IPS-18a (cell line): ENCODE measurements around the gene CPAMD8.

Source experiments
- H3K27ac ChIP-seq: one replicate; pipeline ENCODE4 v1.5.1; 2013; ENCODE audit warnings: low read length
- H3K27me3 ChIP-seq: one replicate; pipeline ENCODE4 v1.6.1; 2013; ENCODE audit warnings: mild to moderate bottlenecking, low read length; ENCODE audit not compliant: control insufficient read depth, insufficient read depth
- H3K36me3 ChIP-seq: one replicate; pipeline ENCODE4 v1.6.1; 2013; ENCODE audit warnings: low read depth, low read length; ENCODE audit not compliant: control insufficient read depth
- H3K4me1 ChIP-seq: one replicate; pipeline ENCODE4 v1.6.1; 2013; ENCODE audit warnings: low read depth, low read length; ENCODE audit not compliant: control insufficient read depth
- H3K4me3 ChIP-seq: one replicate; pipeline ENCODE4 v1.5.1; 2013; ENCODE audit warnings: low read length
- H3K9ac ChIP-seq: one replicate; pipeline ENCODE4 v1.6.1; 2013; ENCODE audit warnings: mild to moderate bottlenecking, low read length, moderate library complexity
- H3K9me3 ChIP-seq: one replicate; pipeline ENCODE4 v1.6.1; 2013; ENCODE audit warnings: low read depth, low read length; ENCODE audit not compliant: control insufficient read depth

The CPAMD8 gene

GRCh38 chr19:16911046-16911445 lies 115.6 kb downstream of the CPAMD8 start:
- H3K4me1 ChIP-seq, result no peaks in the 10 kb centered on the region
- no peaks in the 10 kb centered on the region for H3K9me3 ChIP-seq
- no peak overlapping the region for H3K4me3 ChIP-seq
- H3K36me3 ChIP-seq, result no peaks in the 10 kb centered on the region
- no peak overlapping the region for H3K27ac ChIP-seq
- H3K9ac ChIP-seq, result no peak overlapping the region
- no peaks in the 10 kb centered on the region for H3K27me3 ChIP-seq

DNA sequence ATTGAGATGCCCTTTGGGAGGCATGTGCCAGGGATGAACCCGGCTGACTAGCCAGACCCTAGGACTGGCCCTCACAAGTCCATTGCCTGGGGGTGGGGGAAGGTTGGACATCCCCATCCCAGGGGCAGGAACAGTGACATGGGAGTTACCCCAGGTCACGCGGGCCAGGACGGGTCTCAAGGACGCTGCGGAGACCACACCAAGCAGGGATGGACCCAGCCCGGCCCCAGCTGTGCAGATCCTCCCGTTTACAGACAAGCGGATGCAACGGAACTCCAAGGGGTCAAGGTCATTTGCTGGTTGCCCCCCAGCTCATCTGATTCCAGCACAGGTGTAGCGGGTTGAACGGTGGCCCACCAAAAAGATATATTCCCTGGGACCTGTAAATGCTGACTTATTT lies 117.9 kb downstream of the CPAMD8 start:
- H3K27ac ChIP-seq, result no peak overlapping the region

DNA sequence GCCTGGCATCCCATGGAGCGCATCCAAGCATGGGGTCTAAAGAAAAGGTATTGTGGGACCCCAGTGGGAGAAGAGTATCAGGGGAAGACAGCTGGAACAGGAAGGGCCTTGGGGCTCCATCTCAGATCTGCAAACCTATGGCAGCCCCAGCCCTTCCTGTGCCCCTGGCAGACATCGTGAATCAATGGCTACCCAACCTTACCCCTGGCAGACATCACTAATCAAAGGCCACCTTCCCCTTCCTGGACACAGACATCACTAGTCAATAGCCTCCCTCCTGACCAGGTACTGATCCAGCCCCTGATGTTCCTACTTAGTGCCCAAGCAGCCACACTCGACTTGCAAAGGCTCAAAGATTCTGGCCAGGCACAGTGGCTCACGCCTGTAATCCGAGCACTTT lies 122.0 kb downstream of the CPAMD8 start:
- no peak overlapping the region for H3K4me3 ChIP-seq
- H3K9ac ChIP-seq, result no peak overlapping the region
- H3K9me3 ChIP-seq, result no peaks in the 10 kb centered on the region
- no peak overlapping the region for H3K27ac ChIP-seq
- no peaks in the 10 kb centered on the region for H3K36me3 ChIP-seq
- no peaks in the 10 kb centered on the region for H3K4me1 ChIP-seq
- no peaks in the 10 kb centered on the region for H3K27me3 ChIP-seq

More for the DNA sequence above, 117.9 kb downstream of the CPAMD8 start:
- H3K4me1 ChIP-seq, result no peaks in the 10 kb centered on the region
- no peaks in the 10 kb centered on the region for H3K36me3 ChIP-seq
- no peak overlapping the region for H3K4me3 ChIP-seq
- no peaks in the 10 kb centered on the region for H3K9me3 ChIP-seq
- H3K9ac ChIP-seq, result no peak overlapping the region
- H3K27me3 ChIP-seq, result no peaks in the 10 kb centered on the region

GRCh38 chr19:16903347-16903746 lies 123.3 kb downstream of the CPAMD8 start:
- H3K27ac ChIP-seq, result no peak overlapping the region
- no peak overlapping the region for H3K4me3 ChIP-seq
- H3K9ac ChIP-seq, result no peak overlapping the region
- no peaks in the 10 kb centered on the region for H3K4me1 ChIP-seq
- H3K9me3 ChIP-seq, result no peaks in the 10 kb centered on the region
- H3K27me3 ChIP-seq, result peaks cover 4% of the 10 kb centered on the region
- no peaks in the 10 kb centered on the region for H3K36me3 ChIP-seq

- Histone ChIP-seq H3K4me3 (no peak overlapping the region), H3K27me3 (peaks cover 13% of the 10 kb centered on the region), H3K36me3 (no peaks in the 10 kb centered on the region), H3K4me1 (no peaks in the 10 kb centered on the region), H3K9ac (no peak overlapping the region), H3K27ac (no peak overlapping the region), H3K9me3 (no peaks in the 10 kb centered on the region)
Measured at GRCh38 chr19:16902545-16902944, 124.1 kb downstream of the CPAMD8 start.

- no peak overlapping the region for H3K27ac ChIP-seq
- no peaks in the 10 kb centered on the region for H3K4me1 ChIP-seq
- no peaks in the 10 kb centered on the region for H3K36me3 ChIP-seq
- no peaks in the 10 kb centered on the region for H3K9me3 ChIP-seq
- H3K27me3 ChIP-seq, result peaks cover 14% of the 10 kb centered on the region
- H3K4me3 ChIP-seq, result no peak overlapping the region
- no peak overlapping the region for H3K9ac ChIP-seq
Measured at GRCh38 chr19:16901491-16902175, 125.0 kb downstream of the CPAMD8 start.

- H3K4me1 ChIP-seq, result no peaks in the 10 kb centered on the region
- H3K4me3 ChIP-seq, result no peak overlapping the region
- H3K27ac ChIP-seq, result no peak overlapping the region
- H3K9me3 ChIP-seq, result no peaks in the 10 kb centered on the region
- peaks cover 26% of the 10 kb centered on the region for H3K27me3 ChIP-seq
- H3K36me3 ChIP-seq, result no peaks in the 10 kb centered on the region
- no peak overlapping the region for H3K9ac ChIP-seq
Measured at GRCh38 chr19:16899566-16900075, 127.0 kb downstream of the CPAMD8 start.

DNA sequence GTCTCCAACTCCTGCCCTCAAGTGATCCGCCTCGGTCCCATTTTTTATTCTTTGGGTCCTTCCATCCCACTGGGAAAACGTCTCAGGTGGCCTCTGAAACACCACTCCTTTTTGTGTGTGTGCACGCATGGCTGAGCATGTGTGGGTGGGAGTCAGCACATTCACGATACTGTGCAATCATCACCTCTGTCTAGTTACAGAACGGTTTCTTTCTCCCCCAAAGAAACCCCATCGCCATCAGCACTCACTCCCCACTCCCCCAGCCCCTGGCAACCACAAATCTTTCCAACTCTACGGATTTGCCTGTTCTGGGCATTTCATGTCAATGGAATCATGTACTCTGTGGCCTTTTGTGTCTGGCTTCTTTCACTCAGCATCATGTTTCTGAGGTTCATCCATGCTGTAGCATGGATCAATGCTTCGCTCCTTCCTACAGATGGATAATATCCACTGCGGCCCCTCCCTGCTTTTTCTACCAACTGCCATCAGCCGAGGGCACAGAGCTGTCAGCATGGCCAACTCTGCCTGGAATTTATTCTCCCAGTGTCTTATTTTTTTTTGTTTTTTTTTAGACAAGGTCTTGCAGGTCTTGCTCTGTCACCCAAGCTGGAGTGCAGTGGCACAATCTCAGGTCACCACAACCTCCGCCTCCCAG lies 128.1 kb downstream of the CPAMD8 start:
- no peaks in the 10 kb centered on the region for H3K4me1 ChIP-seq
- H3K27me3 ChIP-seq, result peaks cover 26% of the 10 kb centered on the region
- no peak overlapping the region for H3K4me3 ChIP-seq
- H3K36me3 ChIP-seq, result no peaks in the 10 kb centered on the region
- no peak overlapping the region for H3K9ac ChIP-seq
- H3K27ac ChIP-seq, result no peak overlapping the region
- H3K9me3 ChIP-seq, result no peaks in the 10 kb centered on the region

- no peaks in the 10 kb centered on the region for H3K9me3 ChIP-seq
- no peak overlapping the region for H3K27ac ChIP-seq
- no peak overlapping the region for H3K9ac ChIP-seq
- peak overlapping the region; percentile 63 for H3K4me3 ChIP-seq
- H3K4me1 ChIP-seq, result no peaks in the 10 kb centered on the region
- H3K27me3 ChIP-seq, result peaks cover 26% of the 10 kb centered on the region
- H3K36me3 ChIP-seq, result no peaks in the 10 kb centered on the region
Measured at GRCh38 chr19:16897856-16898161, 128.8 kb downstream of the CPAMD8 start.

- Histone ChIP-seq H3K9me3 (no peaks in the 10 kb centered on the region), H3K9ac (no peak overlapping the region), H3K27me3 (peaks cover 26% of the 10 kb centered on the region), H3K4me3 (peak overlapping the region; percentile 63), H3K27ac (no peak overlapping the region), H3K36me3 (no peaks in the 10 kb centered on the region), H3K4me1 (no peaks in the 10 kb centered on the region)
Measured at GRCh38 chr19:16897029-16897855, 129.4 kb downstream of the CPAMD8 start.

DNA sequence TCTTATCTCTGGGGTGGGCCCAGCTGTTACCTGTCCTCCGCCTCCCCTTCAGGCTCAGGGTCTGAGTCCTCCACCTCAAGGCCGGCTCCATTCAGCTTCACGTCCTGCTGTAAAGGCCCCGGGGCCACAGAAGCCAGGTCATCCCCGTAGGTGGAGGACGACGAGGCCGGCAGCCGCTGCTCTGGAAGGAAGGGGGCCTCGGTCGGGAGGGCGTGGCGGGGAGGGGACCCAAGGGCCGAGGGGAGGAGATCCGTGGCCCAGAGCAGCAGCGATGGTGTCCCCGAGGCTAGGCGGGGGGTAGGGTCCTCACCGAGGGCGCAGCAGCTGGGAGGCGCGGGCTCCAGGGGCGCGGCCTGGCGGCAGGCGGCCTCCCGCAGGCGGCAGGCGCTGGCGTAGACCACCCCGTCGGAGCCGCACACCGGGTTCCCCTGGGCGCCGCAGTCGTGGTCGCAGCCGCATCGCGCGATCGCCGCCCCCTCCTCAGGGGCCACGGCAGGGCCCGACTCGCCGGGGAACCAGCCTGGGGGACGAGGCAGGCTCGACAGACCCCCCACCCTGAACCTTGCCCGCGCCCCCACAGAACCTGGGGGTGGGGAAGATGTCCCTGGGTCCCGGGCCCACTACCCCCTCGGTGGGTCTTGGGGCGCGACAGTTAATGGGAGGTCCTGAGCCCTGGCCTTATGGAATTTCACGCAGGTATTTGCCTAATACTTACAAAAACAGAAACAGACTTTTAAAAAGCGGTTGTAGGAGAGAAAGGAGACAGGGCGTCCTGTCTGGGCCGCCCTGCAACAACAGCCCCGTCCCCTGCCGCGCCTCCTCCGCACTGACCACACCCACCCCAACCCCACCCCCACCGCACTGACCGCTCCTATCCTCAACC lies 130.2 kb downstream of the CPAMD8 start:
- Histone ChIP-seq H3K4me1 (no peaks in the 10 kb centered on the region), H3K27ac (no peak overlapping the region), H3K9me3 (no peaks in the 10 kb centered on the region), H3K36me3 (no peaks in the 10 kb centered on the region), H3K27me3 (peaks cover 26% of the 10 kb centered on the region), H3K9ac (no peak overlapping the region), H3K4me3 (peak overlapping the region; percentile 63)
